GM19324 (cell line): ENCODE data around the gene LCLAT1.
"Not testable (repeated sequence)": the region's sequence is repeated elsewhere in the genome, so short reads cannot be mapped to it uniquely, and the experiment has no call there.

Source experiments
- ATAC-seq: cut with Tn5 transposase; IDR thresholded peaks from one replicate; pipeline ENCODE4 v1.9.1; 2021; ENCODE audit warnings: mild to moderate bottlenecking, moderate library complexity; ENCODE audit not compliant: unreplicated experiment, low FRiP score

The LCLAT1 gene

GRCh38 chr2:30512243-30512886, 65.3 kb downstream of the LCLAT1 start:
- ATAC-seq, result no peak

DNA sequence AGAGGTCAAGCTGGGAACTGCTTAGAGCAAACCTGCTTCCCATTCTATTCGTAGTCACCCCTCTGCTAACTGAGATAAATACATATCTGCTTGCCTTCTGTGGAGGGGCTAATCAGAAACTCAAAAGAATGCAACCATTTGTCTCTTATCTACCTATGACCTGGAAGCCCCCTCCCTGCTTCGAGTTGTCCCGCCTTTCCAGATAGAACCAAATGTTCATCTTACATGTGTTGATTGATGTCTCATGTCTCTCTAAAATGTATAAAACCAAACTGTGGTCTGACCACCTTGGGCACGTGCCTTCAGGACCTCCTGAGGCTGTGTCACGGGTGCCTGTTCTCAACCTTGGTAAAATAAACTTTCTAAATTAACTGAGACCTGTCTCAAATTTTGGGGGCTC, 66.6 kb downstream of the LCLAT1 start:
- not testable (repeated sequence) for ATAC-seq

GRCh38 chr2:30514134-30514847, 67.2 kb downstream of the LCLAT1 start:
- no peak for ATAC-seq

DNA sequence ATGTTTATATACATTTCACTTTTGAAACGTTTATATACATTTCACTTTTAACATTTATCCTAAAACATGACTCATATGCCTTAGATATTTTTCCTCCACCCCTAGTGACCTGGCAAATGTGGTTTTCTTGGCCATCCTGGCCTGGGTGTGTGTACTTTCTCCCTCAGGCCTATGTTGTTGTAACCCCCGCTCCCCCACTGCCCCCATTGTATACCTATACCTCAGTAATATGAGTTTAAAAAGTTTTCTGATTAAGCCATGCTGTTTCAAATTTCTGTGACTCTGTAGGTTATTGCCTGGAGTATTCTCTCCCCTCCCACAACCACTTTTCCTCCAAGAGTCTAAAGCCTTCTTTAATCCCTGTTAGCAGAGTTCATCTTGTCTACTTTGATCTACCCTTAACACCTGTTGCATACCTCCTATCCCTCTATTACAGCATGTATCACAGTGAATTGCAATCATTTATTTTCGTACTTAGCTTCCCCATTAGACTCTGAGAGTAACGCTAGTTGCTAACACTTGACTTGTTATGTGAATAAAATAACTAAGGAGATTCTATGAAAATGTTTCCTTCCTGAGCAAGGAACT, 67.9 kb downstream of the LCLAT1 start:
- no peak for ATAC-seq

DNA sequence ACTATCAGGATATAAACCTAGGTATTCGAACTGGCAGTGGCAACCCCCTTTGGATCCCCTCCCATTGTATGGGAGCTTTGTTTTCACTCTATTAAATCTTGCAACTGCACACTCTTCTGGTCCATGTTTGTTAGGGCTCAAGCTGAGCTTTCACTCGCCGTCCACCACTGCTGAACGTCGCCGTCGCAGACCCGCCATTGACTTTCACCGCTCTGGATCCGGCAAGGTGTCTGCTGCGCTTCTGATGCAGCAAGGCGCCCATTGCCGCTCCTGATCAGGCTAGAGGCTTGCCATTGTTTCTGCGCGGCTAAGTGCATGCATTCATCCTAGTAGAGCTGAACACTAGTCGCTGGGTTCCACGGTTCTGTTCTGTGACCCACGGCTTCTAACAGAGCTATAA, 69.1 kb downstream of the LCLAT1 start:
- no peak for ATAC-seq

DNA sequence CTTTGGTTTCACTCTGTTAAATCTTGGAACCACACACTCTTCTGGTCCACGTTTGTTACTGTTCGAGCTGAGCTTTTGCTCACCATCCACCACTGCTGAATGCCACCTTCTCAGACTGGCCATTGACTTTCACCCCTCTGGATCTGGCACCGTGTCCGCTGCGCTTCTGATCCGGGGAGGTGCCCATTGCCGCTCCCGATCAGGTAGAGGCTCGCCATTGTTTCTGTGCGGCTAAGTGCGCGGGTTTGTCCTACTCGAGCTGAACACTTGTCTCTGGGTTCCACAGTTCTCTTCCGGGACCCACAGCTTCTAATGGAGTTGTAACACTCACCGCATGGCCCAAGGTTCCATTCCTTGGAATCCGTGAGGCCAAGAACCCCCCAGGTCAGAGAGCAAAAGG, 72.8 kb downstream of the LCLAT1 start:
- ATAC-seq, result no peak

GRCh38 chr2:30522421-30522820, 75.4 kb downstream of the LCLAT1 start:
- no peak for ATAC-seq

DNA sequence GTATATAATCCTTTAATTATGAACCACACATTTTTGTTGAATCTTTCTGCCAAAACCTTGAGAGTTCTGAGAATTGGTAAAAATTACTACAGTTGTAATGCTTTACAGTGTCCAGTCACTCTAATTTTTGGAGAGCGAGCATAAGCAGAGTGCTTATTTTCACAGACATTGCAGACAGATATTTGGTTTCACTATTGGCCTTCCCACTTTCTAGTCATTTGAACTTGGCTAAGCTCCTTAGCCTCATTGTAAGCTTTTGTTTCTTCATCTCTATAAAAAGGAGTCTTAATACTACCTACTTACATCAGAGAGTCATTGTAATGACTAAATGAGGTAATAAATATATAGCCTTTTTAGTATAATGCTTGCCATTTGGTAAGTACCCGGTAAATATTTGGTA, 80.4 kb downstream of the LCLAT1 start:
- no peak for ATAC-seq

DNA sequence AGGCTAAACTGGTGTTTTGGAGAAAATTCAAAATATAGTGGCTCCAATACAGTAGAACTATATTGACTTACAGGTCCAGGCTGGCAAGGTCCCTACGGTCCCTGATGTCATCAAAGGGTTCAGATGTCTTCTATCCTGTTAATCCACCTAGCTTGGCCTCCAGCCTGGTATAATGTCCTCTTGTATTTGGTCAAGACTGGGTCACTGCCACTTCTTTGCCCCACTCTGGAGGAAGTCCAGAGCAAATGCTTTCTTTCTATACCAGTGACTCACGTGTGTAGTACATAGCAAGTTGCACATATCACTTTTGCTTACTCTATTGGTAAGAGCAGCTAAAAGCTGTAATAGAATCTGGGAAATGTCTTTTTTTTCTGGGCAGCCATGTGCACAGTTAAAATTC, 80.8 kb downstream of the LCLAT1 start:
- ATAC-seq, result no peak

DNA sequence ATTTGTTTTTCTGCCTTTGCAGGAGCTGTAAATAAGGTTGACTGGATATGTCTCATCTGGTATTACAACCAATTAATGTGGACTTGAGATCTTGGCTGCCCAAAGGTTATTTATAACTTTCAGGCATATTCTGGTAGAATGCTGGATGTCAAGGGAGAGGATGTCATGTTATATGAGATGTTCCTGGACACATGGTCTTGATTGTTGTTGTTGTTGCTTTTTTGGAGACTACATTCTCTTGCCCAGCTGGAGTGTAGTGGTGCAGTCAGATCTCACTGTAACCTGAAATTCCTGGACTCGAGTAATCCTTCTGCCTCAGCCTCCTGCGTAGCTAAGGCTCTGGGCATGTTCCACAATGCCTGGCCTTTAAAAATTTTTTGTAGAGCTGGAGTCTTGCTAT, 83.3 kb downstream of the LCLAT1 start:
- ATAC-seq, result no peak

GRCh38 chr2:30541680-30542079, 94.6 kb downstream of the LCLAT1 start:
- no peak for ATAC-seq

GRCh38 chr2:30545875-30546274, 98.8 kb downstream of the LCLAT1 start:
- ATAC-seq, result no peak

DNA sequence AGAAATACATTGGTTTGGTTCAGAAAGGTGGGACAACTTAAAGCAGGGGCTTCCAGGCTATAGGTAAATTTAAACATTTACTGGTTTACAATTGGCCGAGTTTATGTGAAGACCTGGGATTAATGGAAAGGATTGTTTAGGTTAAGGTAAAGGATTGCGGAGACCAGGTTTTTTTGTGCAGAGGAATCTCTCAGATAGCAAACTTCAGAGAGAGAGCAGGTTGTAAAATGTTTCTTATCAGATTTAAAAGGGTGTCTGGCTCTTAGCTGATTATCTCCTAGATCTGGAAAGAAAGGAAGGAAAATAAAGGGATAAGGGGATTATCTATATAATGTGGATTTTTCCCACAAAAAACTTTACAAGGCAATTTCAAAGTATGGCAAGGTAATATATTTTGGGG, 101.3 kb downstream of the LCLAT1 start:
- ATAC-seq, result no peak

DNA sequence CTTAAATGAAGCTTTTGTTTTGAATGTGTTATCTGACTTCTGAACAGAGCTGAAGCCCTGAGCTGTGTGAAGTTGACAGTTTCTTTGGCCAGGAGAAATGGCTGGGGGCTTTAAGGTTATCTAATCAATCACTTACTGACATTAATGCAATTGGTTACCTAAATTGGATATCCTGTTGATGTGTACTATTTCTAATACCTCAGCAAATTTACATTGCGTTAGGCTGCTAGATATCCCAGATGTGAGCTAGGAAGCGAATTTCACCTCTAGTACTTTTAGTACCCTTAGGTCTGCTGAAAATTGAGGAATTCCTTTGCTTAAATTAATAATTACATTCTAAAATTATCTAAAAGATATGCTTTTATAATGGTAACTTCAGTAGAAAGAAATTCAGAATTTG, 102.0 kb downstream of the LCLAT1 start:
- ATAC-seq, result no peak

DNA sequence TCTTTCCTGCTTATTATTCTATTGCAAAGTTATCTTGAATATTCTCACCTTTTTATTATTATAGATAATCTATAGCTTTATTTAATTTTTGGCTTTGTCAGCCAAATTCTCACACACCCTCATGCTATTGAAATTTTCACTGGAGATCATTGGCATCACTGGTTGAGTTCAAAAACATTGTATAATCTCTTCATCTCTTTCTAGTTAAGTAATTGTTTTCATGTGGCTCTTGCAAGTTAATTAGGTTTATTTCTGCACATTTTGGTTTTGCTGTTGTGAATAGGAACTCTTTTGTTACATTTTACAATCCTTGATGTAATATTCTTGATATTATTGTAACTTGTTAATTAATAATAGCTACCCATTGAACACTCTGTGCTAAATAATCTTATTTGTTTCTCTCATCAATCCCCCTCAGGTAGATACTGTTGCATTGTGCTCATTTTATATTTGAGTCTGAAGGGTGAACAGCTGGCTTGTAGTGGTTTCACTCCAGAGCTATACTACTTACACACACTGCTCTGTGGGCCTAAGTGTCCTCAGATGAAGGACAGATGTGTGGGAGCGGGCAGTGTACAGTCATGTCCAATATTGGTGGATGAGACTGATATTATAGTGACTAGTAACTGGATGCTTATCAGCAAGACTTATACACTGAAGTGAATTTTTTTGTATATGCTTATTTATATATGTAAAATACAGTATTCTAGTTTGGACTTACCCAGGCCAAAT, 112.7 kb downstream of the LCLAT1 start:
- no peak for ATAC-seq

DNA sequence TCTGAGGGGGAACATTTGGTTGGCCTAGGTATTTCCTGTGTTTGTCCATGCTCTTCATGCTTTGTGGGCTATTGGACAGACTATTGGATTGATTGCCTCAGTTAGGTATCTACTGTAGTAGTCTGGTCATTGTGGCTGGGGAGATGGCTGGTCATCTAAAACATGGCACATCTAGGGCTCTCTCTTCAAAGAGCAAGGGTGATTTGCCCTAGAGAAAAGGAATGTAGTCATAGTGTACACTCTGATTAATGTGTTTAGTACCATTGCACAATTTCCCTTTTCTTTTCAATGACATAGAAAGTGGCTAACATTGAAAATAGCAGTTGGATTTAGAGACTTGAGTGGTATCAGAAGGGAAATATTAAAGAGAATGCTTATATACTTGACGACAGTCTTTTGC, 114.3 kb downstream of the LCLAT1 start:
- ATAC-seq, result no peak

GRCh38 chr2:30565851-30566358, 118.9 kb downstream of the LCLAT1 start:
- ATAC-seq, result no peak

GRCh38 chr2:30566631-30567030, 119.6 kb downstream of the LCLAT1 start:
- ATAC-seq, result no peak

DNA sequence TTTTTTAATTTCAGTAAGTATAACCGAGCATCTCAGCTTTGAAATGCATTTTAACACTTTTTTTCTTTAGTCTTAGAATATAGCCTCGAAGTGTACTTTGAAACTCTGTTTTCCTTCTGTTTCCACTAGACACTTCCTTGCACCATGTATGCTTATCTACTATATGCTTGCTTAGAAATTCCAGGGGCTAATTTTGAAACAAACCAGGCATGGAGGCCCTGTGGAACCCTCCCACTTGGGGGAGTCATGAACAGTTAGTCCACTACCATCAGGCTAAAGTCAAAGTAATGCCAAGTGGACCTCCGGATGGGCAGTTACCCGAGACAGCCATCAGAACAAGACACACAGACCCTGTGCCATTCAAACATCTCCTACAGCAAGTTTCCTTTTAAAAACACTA, 120.3 kb downstream of the LCLAT1 start:
- no peak for ATAC-seq

GRCh38 chr2:30569946-30570345, 122.9 kb downstream of the LCLAT1 start:
- no peak for ATAC-seq

GRCh38 chr2:30577151-30577550, 130.1 kb downstream of the LCLAT1 start:
- ATAC-seq, result no peak
